DOHH2 (cell line): Measurements from ENCODE around the gene ITIH5.

ENCODE experiments used
- CTCF ChIP-seq: fragments of 200-600 bp; sonication (generic); IDR thresholded peaks from one replicate; pipeline ENCODE4 v1.5.1; 2014; ENCODE audit warnings: antibody characterized with exemption, mild to moderate bottlenecking, low read depth, low read length; ENCODE audit not compliant: poor library complexity, severe bottlenecking
- EZH2phosphoT487 ChIP-seq: fragments of 200-600 bp; sonication (generic); IDR thresholded peaks from 2 replicates; pipeline ENCODE4 v1.6.1; 2017; ENCODE audit warnings: borderline replicate concordance, mild to moderate bottlenecking, antibody characterized with exemption, low read length, moderate library complexity, mixed read lengths

GRCh38 chr10:7515439-7515838, 151.3 kb downstream of the ITIH5 start:
- TF ChIP-seq CTCF (no peak), EZH2phosphoT487 (no peak)
